Endodermal cell (in vitro differentiated cells): ENCODE measurements around the gene RNF227. TPM values are rescaled to one million over a fixed set of nuclear protein-coding genes. Genes with fewer than 3 reads are reported as not detected.

Source experiments
- DNase-seq: peaks from one replicate; pipeline ENCODE4 v3.0.0-alpha.2; 2017
- H3K27ac ChIP-seq: 2 replicates; pipeline ENCODE4 v1.5.1; 2013; ENCODE audit warnings: mild to moderate bottlenecking, low read depth, low read length, moderate library complexity
- H3K27me3 ChIP-seq: 2 replicates; pipeline ENCODE4 v1.6.1; 2013; ENCODE audit warnings: mild to moderate bottlenecking, low read length, moderate library complexity; ENCODE audit not compliant: insufficient read depth, control insufficient read depth, poor library complexity, severe bottlenecking
- H3K36me3 ChIP-seq: 2 replicates; pipeline ENCODE4 v1.7.0; 2013; ENCODE audit warnings: mild to moderate bottlenecking, low read length, moderate library complexity; ENCODE audit not compliant: control insufficient read depth, insufficient read depth
- H3K4me1 ChIP-seq: one replicate; pipeline ENCODE4 v1.7.0; 2013; ENCODE audit warnings: low read length; ENCODE audit not compliant: control insufficient read depth, insufficient read depth
- H3K4me3 ChIP-seq: 2 replicates; pipeline ENCODE4 v1.5.1; 2013; ENCODE audit warnings: mild to moderate bottlenecking, low read length, moderate library complexity
- H3K9ac ChIP-seq: 2 replicates; pipeline ENCODE4 v1.6.1; 2013; ENCODE audit warnings: mild to moderate bottlenecking, low read length, moderate library complexity; ENCODE audit not compliant: poor library complexity, severe bottlenecking; ENCODE audit errors: extremely low read depth
- H3K9me3 ChIP-seq: 2 replicates; pipeline ENCODE4 v1.6.1; 2013; ENCODE audit warnings: mild to moderate bottlenecking, low read length, moderate library complexity; ENCODE audit not compliant: control insufficient read depth
- H3K27ac Mint-ChIP-seq: 2 replicates; pipeline ENCODE4 v1.8.0; 2020; ENCODE audit warnings: mixed read lengths
- H3K27me3 Mint-ChIP-seq: 2 replicates; pipeline ENCODE4 v1.8.0; 2021; ENCODE audit warnings: mild to moderate bottlenecking, mixed read lengths; ENCODE audit not compliant: insufficient read depth
- H3K36me3 Mint-ChIP-seq: 2 replicates; pipeline ENCODE4 v1.8.0; 2020; ENCODE audit warnings: low read depth, mixed read lengths
- H3K4me1 Mint-ChIP-seq: 2 replicates; pipeline ENCODE4 v1.8.0; 2020; ENCODE audit warnings: mixed read lengths
- H3K4me3 Mint-ChIP-seq: 2 replicates; pipeline ENCODE4 v1.8.0; 2020; ENCODE audit warnings: mild to moderate bottlenecking, moderate library complexity, mixed read lengths
- H3K9me3 Mint-ChIP-seq: 2 replicates; pipeline ENCODE4 v1.8.0; 2020; ENCODE audit warnings: mild to moderate bottlenecking, mixed read lengths
- WGBS, 2 experiments: methylation state at CpG; one replicate each; pipeline versions ENCODE4 v1.1.5 to v1.1.7; 2013; ENCODE audit warnings: missing lambda C conversion rate in 2 of 2, mixed read lengths in 1 of 2; ENCODE audit not compliant: insufficient coverage in 1 of 2, insufficient read length in 1 of 2; 5-methylcytosine and 5-hydroxymethylcytosine counted together
- total RNA-seq, 2 donors: library from RNA; stranded (reverse); fragmentation: NEBNext Ultra II Directional in 1 of 2; extraction: Animal tissue kit (Norgen Biotek cat#: 25700) in 1 of 2; gene quantifications; 2 replicates in 1 of 2; 3 replicates in 1 of 2; pipeline ENCODE4 v1.2.1, GENCODE V29; 2021
- TF ChIP-seq, protein P1 (sequence below): fragments of 200-600 bp; sonication (generic); conservative IDR thresholded peaks from 2 replicates; pipeline ENCODE4 v1.5.0; 2021; ENCODE audit warnings: antibody characterized with exemption, mild to moderate bottlenecking

Gene RNF227
- total RNA-seq, 2 donors from 2014 or later, result 1.1 to 1.6 TPM

GRCh38 chr17:7943291-7943690 lies 27.2 kb upstream of the RNF227 start:
- H3K27me3 Mint-ChIP-seq, result no peaks in the 10 kb centered on the region
- DNase-seq, result no peak
- WGBS, 2 experiments, result 91 to 98% methylated on average over 11 to 13 of the region's 13 CpGs
- Histone ChIP-seq H3K9me3 (no peaks in the 10 kb centered on the region), H3K36me3 (peaks cover 81% of the 10 kb centered on the region), H3K4me3 (no peak overlapping the region), H3K27me3 (no peaks in the 10 kb centered on the region), H3K9ac (no peak overlapping the region), H3K27ac (no peak overlapping the region), H3K4me1 (no peaks in the 10 kb centered on the region)
- H3K27ac Mint-ChIP-seq, result no peak overlapping the region
- no peak overlapping the region for H3K4me3 Mint-ChIP-seq
- TF ChIP-seq, protein P1, sequence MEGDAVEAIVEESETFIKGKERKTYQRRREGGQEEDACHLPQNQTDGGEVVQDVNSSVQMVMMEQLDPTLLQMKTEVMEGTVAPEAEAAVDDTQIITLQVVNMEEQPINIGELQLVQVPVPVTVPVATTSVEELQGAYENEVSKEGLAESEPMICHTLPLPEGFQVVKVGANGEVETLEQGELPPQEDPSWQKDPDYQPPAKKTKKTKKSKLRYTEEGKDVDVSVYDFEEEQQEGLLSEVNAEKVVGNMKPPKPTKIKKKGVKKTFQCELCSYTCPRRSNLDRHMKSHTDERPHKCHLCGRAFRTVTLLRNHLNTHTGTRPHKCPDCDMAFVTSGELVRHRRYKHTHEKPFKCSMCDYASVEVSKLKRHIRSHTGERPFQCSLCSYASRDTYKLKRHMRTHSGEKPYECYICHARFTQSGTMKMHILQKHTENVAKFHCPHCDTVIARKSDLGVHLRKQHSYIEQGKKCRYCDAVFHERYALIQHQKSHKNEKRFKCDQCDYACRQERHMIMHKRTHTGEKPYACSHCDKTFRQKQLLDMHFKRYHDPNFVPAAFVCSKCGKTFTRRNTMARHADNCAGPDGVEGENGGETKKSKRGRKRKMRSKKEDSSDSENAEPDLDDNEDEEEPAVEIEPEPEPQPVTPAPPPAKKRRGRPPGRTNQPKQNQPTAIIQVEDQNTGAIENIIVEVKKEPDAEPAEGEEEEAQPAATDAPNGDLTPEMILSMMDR, result no peak
- no peaks in the 10 kb centered on the region for H3K9me3 Mint-ChIP-seq
- H3K4me1 Mint-ChIP-seq, result no peaks in the 10 kb centered on the region
- H3K36me3 Mint-ChIP-seq, result peaks cover 76% of the 10 kb centered on the region

DNA sequence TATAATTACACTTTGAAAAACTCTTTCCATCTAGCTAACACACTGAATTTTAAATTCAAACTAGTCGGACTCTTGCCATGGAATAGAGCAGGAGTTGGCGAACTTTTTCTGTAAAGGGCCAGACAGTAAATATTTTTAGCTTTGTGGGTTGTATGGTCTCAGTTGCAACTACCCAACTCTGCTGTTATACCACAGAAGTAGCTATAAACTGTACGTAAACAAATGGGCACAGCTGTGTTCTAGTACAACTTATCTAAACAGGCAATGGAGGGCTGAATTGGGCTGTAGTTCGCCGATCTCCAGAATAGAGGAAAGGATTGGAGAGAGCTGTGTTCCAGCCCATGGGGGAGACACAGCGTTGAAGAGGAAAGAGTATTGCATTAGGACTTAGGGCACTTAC lies 24.7 kb upstream of the RNF227 start:
- H3K9ac ChIP-seq, result no peak overlapping the region
- WGBS, 2 experiments, result 96 to 100% methylated on average over 4 to 6 of the region's 6 CpGs

DNA sequence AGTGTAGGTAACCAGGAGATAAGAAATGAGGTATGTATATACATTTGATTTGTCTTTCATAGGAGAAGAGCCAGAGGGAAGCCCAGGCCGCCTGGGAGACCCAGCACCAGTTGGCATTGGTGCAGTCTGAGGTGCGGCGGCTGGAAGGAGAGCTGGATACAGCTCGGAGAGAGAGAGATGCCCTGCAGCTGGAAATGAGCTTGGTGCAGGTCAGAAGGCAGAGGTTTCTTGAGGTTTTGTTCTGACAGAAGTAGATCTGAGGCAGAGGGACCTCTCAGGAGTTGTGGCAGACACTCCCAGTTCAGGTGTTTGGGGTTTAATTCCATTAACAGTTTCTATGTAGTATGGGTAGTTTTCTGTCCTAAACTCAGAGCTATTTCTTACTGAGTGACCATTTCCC lies 23.9 kb upstream of the RNF227 start:
- Mint-ChIP-seq H3K4me1 (no peaks in the 10 kb centered on the region), H3K27me3 (no peaks in the 10 kb centered on the region), H3K27ac (no peak overlapping the region), H3K4me3 (no peak overlapping the region), H3K36me3 (peaks cover 76% of the 10 kb centered on the region), H3K9me3 (no peaks in the 10 kb centered on the region)
- H3K4me1 ChIP-seq, result no peaks in the 10 kb centered on the region
- no peak overlapping the region for H3K27ac ChIP-seq
- no peak overlapping the region for H3K9ac ChIP-seq
- DNase-seq, result no peak
- no peak overlapping the region for H3K4me3 ChIP-seq
- WGBS, 2 experiments, result 91 to 97% methylated on average over 4 of the region's 4 CpGs
- TF ChIP-seq, protein P1, result no peak
- H3K9me3 ChIP-seq, result no peaks in the 10 kb centered on the region
- peaks cover 83% of the 10 kb centered on the region for H3K36me3 ChIP-seq
- H3K27me3 ChIP-seq, result no peaks in the 10 kb centered on the region

More for the DNA sequence above, 24.7 kb upstream of the RNF227 start:
- Histone ChIP-seq H3K36me3 (peaks cover 83% of the 10 kb centered on the region), H3K27me3 (no peaks in the 10 kb centered on the region), H3K27ac (no peak overlapping the region), H3K4me3 (no peak overlapping the region), H3K4me1 (no peaks in the 10 kb centered on the region), H3K9me3 (no peaks in the 10 kb centered on the region)
- Mint-ChIP-seq H3K4me1 (no peaks in the 10 kb centered on the region), H3K27me3 (no peaks in the 10 kb centered on the region), H3K4me3 (no peak overlapping the region), H3K9me3 (no peaks in the 10 kb centered on the region), H3K36me3 (peaks cover 76% of the 10 kb centered on the region), H3K27ac (no peak overlapping the region)
- TF ChIP-seq, protein P1, result no peak
- no peak for DNase-seq
